ENCODE data around the gene AK8.

- no peak for TF ChIP-seq FOXM1 (IDR thresholded peaks at IDR 0.05; ENCODE audit: borderline replicate concordance)
- no peak for TF ChIP-seq SP1 (IDR thresholded peaks at IDR 0.05)
- TF ChIP-seq SUZ12 (IDR thresholded peaks at IDR 0.05) = no peak
- no peak for TF ChIP-seq ELF4 (IDR thresholded peaks at IDR 0.05)
- TF ChIP-seq HDGF (IDR thresholded peaks at IDR 0.05; ENCODE audit: borderline replicate concordance) = no peak
- no peak for TF ChIP-seq ZNF384 (IDR thresholded peaks at IDR 0.05)
- no peak for TF ChIP-seq FOXA1 (IDR thresholded peaks at IDR 0.05)
- TF ChIP-seq LEF1 (IDR thresholded peaks at IDR 0.05; ENCODE audit: borderline replicate concordance) = no peak
Measured at GRCh38 chr9:132749306-132749705, 128.8 kb downstream of the AK8 start.
